ENCODE results near the gene CALN1. TPM values are rescaled to one million over a fixed set of nuclear protein-coding genes. Genes with fewer than 3 reads are reported as not detected.

The CALN1 gene
- total RNA-seq, 2 experiments from 2014 or later = not detected

DNA sequence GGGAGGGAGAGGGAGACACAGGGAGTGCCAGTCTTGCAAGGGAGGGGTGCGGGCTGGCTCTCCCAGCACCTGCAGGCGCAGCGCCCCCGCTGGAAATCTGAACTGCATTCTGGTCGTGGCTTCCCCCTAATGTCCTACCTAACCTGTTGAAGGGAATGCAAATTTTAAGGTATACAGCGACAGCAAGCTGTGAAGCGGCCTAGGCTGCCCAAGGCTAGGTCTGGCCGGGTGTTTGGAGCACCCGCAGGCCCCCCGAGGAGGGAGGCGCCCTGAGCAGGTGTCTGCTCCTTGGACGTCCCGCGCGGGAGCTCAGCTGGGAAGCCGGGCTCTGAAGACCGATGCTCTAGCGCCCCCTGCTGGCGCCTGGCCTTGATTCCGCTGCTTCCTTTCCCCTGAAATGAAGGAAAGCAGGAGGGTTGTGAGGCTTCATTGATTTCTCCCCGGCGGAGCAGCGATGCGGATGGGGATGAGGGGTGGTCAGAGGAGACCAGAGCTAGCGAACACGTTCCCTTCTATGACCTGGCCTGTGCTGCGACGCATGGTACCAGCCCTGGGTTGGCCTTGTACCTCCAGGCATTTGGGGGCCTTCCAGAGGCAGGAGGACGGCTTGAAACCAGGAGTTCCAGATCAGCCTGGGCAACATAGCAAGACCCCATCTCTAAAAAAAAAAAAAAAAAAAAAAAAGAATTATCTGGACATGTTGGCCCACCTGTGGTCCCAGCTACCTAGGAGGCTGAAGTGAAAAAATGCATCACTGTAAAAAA is 678.8 kb downstream of the CALN1 start:
- ChIA-PET POLR2A (no interaction called here), CTCF (interaction anchor here (0.8 to 1.7 kb wide), 3 partner anchors 20 to 885 kb away, joined by 3 to 7 read pairs (median 3); no protein-coding TSS in a partner anchor)

GRCh38 chr7:71731740-71732139 is 680.4 kb downstream of the CALN1 start:
- CTCF ChIA-PET = no interaction called here

More at GRCh38 chr7:71731740-71732139, 680.4 kb downstream of the CALN1 start:
- POLR2A ChIA-PET = no interaction called here

Measured in activated CD8-positive, alpha-beta memory T cell treated with anti-CD3 and anti-CD28 coated beads for 36 hours (primary cell).